Epithelial cell of prostate (primary cell): ENCODE results near the gene PEX7.
"Not testable (repeated sequence)": the region's sequence is repeated elsewhere in the genome, so short reads cannot be mapped to it uniquely, and the experiment has no call there.

Experiments used
- DNase-seq: peaks from one replicate; pipeline ENCODE4 v3.0.0-alpha.2; 2011; ENCODE audit warnings: low read depth, low spot score
- H3K27ac ChIP-seq: fragments of 450-650 bp; 2 replicates; pipeline ENCODE4 v1.5.1; 2017; ENCODE audit warnings: mild to moderate bottlenecking

Gene PEX7

GRCh38 chr6:136890194-136890839 is 67.9 kb downstream of the PEX7 start:
- H3K27ac ChIP-seq, result no peak overlapping the region
- no peak for DNase-seq

GRCh38 chr6:136890986-136891385 is 68.6 kb downstream of the PEX7 start:
- no peak for DNase-seq
- H3K27ac ChIP-seq, result no peak overlapping the region

GRCh38 chr6:136893187-136893586 is 70.8 kb downstream of the PEX7 start:
- no peak overlapping the region for H3K27ac ChIP-seq
- DNase-seq, result no peak

GRCh38 chr6:136895901-136896300 is 73.5 kb downstream of the PEX7 start:
- H3K27ac ChIP-seq, result no peak overlapping the region
- DNase-seq, result no peak

GRCh38 chr6:136897071-136897470 is 74.7 kb downstream of the PEX7 start:
- DNase-seq, result no peak
- no peak overlapping the region for H3K27ac ChIP-seq

GRCh38 chr6:136901212-136901784 is 78.9 kb downstream of the PEX7 start:
- DNase-seq, result no peak
- H3K27ac ChIP-seq, result no peak overlapping the region

- H3K27ac ChIP-seq, DNase-seq: not testable (repeated sequence)
These were observed 82.1 kb downstream of the PEX7 start for GRCh38 chr6:136904477-136904876.

- DNase-seq, result no peak
- no peak overlapping the region for H3K27ac ChIP-seq
These were observed 92.6 kb downstream of the PEX7 start for GRCh38 chr6:136914947-136915346.

- H3K27ac ChIP-seq, result no peak overlapping the region
- DNase-seq, result no peak
These were observed 96.3 kb downstream of the PEX7 start for GRCh38 chr6:136918706-136919105.

- no peak for DNase-seq
- no peak overlapping the region for H3K27ac ChIP-seq
These were observed 97.8 kb downstream of the PEX7 start for GRCh38 chr6:136920216-136920615.

GRCh38 chr6:136920671-136921380 is 98.4 kb downstream of the PEX7 start:
- DNase-seq, result no peak

GRCh38 chr6:136921381-136921935 is 99.1 kb downstream of the PEX7 start:
- DNase-seq, result no peak
- H3K27ac ChIP-seq, result no peak overlapping the region

More at GRCh38 chr6:136920671-136921380, 98.4 kb downstream of the PEX7 start:
- no peak overlapping the region for H3K27ac ChIP-seq

- no peak within 1 kb of the TSS for H3K27ac ChIP-seq
- no peak for DNase-seq
These were observed 99.7 kb downstream of the PEX7 start, which contains the start of gene SLC35D3 for GRCh38 chr6:136921936-136922684. SLC35D3 (plus strand) TSS chr6:136922301; CDS start chr6:136922429, 128 bp downstream.

GRCh38 chr6:136922685-136923006 is 100.3 kb downstream of the PEX7 start:
- H3K27ac ChIP-seq, result no peak overlapping the region
- no peak for DNase-seq

GRCh38 chr6:136923116-136923953 is 100.9 kb downstream of the PEX7 start:
- DNase-seq, result no peak
- no peak overlapping the region for H3K27ac ChIP-seq

GRCh38 chr6:136923954-136924673 is 101.7 kb downstream of the PEX7 start:
- no peak overlapping the region for H3K27ac ChIP-seq
- DNase-seq, result no peak

GRCh38 chr6:136926383-136926782 is 104.0 kb downstream of the PEX7 start:
- H3K27ac ChIP-seq, result no peak overlapping the region
- no peak for DNase-seq

- H3K27ac ChIP-seq, result no peak overlapping the region
- no peak for DNase-seq
These were observed 104.9 kb downstream of the PEX7 start for GRCh38 chr6:136927292-136927691.

GRCh38 chr6:136930528-136930927 is 108.1 kb downstream of the PEX7 start:
- H3K27ac ChIP-seq, result no peak overlapping the region
- no peak for DNase-seq
